ENCODE data around the gene NFU1.

NFU1 gene

GRCh38 chr2:69465513-69466456 lies 28.6 kb upstream of the NFU1 start:
- Histone ChIP-seq H2AFZ (ENCODE audit: low read depth, low read length) (no peak overlapping the region), H3K4me1 (ENCODE audit: control insufficient read depth, insufficient read depth, low read depth, low read length) (no peaks in the 10 kb centered on the region), H3K18ac (ENCODE audit: low read depth in 1 of 2, low read length in 2 of 2) (no peak overlapping the region), H3K27ac (ENCODE audit: low read length, poor library complexity, severe bottlenecking) (no peak overlapping the region), H3K9me3 (ENCODE audit: control insufficient read depth, low read length) (no peaks in the 10 kb centered on the region), H4K91ac (ENCODE audit: low read length) (no peak overlapping the region), H3K36me3 (ENCODE audit: control insufficient read depth in 1 of 2, insufficient read depth in 2 of 2, low read depth in 1 of 2, low read length in 2 of 2) (peaks cover 14 to 44% of the 10 kb centered on the region in 2 experiments), H2BK12ac (ENCODE audit: low read length in 2 of 2) (no peak overlapping the region), H2BK120ac (ENCODE audit: low read depth, low read length) (no peak overlapping the region), H2AK5ac (ENCODE audit: low read length, severe bottlenecking) (no peak overlapping the region), H3K4ac (ENCODE audit: low read depth in 1 of 2, low read length in 2 of 2) (no peak overlapping the region), H3K4me3 (ENCODE audit: insufficient read depth in 1 of 2, low read depth in 1 of 2, low read length in 2 of 2) (no peak overlapping the region), H3K4me2 (ENCODE audit: low read length, poor library complexity, severe bottlenecking) (no peak overlapping the region), H4K8ac (ENCODE audit: low read length) (no peak overlapping the region), H3K14ac (ENCODE audit: low read length in 2 of 2) (no peak overlapping the region), H3K79me1 (replicated peaks; ENCODE audit: low read length, poor library complexity, severe bottlenecking) (peaks cover 14% of the 10 kb centered on the region), H3K27me3 (ENCODE audit: control insufficient read depth in 1 of 2, insufficient read depth in 1 of 2, low read length in 2 of 2) (no peaks in the 10 kb centered on the region), H2BK5ac (ENCODE audit: low read depth, low read length, poor library complexity, severe bottlenecking) (no peak overlapping the region), H3K23ac (ENCODE audit: low read length in 2 of 2) (no peak overlapping the region), H3K9ac (ENCODE audit: low read length) (peak overlapping the region; percentile 57), H2BK15ac (ENCODE audit: low read depth, poor library complexity, severe bottlenecking) (no peak overlapping the region)
- DNase-seq: no peak
- 96% methylated on average over 14 of the region's 14 CpGs for WGBS

GRCh38 chr2:69464575-69464974 lies 27.3 kb upstream of the NFU1 start:
- DNase-seq: peak; percentile 77
- Histone ChIP-seq H3K9ac (ENCODE audit: low read length) (peak overlapping the region; percentile 57), H3K9me3 (ENCODE audit: control insufficient read depth, low read length) (no peaks in the 10 kb centered on the region), H3K36me3 (ENCODE audit: control insufficient read depth in 1 of 2, insufficient read depth in 2 of 2, low read depth in 1 of 2, low read length in 2 of 2) (peaks cover 14 to 41% of the 10 kb centered on the region in 2 experiments), H3K4me1 (ENCODE audit: control insufficient read depth, insufficient read depth, low read depth, low read length) (no peaks in the 10 kb centered on the region), H3K27me3 (ENCODE audit: control insufficient read depth in 1 of 2, insufficient read depth in 1 of 2, low read length in 2 of 2) (no peaks in the 10 kb centered on the region), H3K79me1 (replicated peaks; ENCODE audit: low read length, poor library complexity, severe bottlenecking) (peaks cover 14% of the 10 kb centered on the region), H2BK5ac (ENCODE audit: low read depth, low read length, poor library complexity, severe bottlenecking) (no peak overlapping the region), H4K91ac (ENCODE audit: low read length) (no peak overlapping the region), H3K4me2 (ENCODE audit: low read length, poor library complexity, severe bottlenecking) (no peak overlapping the region), H3K14ac (ENCODE audit: low read length in 2 of 2) (no peak overlapping the region), H2BK12ac (ENCODE audit: low read length in 2 of 2) (no peak overlapping the region), H3K23ac (ENCODE audit: low read length in 2 of 2) (no peak overlapping the region), H2BK15ac (ENCODE audit: low read depth, poor library complexity, severe bottlenecking) (no peak overlapping the region), H2AK5ac (ENCODE audit: low read length, severe bottlenecking) (no peak overlapping the region), H3K27ac (ENCODE audit: low read length, poor library complexity, severe bottlenecking) (no peak overlapping the region), H2AFZ (ENCODE audit: low read depth, low read length) (no peak overlapping the region), H3K4me3 (ENCODE audit: insufficient read depth in 1 of 2, low read depth in 1 of 2, low read length in 2 of 2) (no peak overlapping the region), H3K4ac (ENCODE audit: low read depth in 1 of 2, low read length in 2 of 2) (no peak overlapping the region), H3K18ac (ENCODE audit: low read depth in 1 of 2, low read length in 2 of 2) (no peak overlapping the region), H4K8ac (ENCODE audit: low read length) (no peak overlapping the region), H2BK120ac (ENCODE audit: low read depth, low read length) (no peak overlapping the region)
- WGBS: 90% methylated on average over 3 of the region's 3 CpGs

GRCh38 chr2:69462780-69463179 lies 25.5 kb upstream of the NFU1 start:
- no peak for DNase-seq
- Histone ChIP-seq H3K4me1 (ENCODE audit: control insufficient read depth, insufficient read depth, low read depth, low read length) (no peaks in the 10 kb centered on the region), H4K8ac (ENCODE audit: low read length) (no peak overlapping the region), H3K36me3 (ENCODE audit: control insufficient read depth in 1 of 2, insufficient read depth in 2 of 2, low read depth in 1 of 2, low read length in 2 of 2) (peaks cover 17 to 38% of the 10 kb centered on the region in 2 experiments), H3K18ac (ENCODE audit: low read depth in 1 of 2, low read length in 2 of 2) (no peak overlapping the region), H2BK15ac (ENCODE audit: low read depth, poor library complexity, severe bottlenecking) (no peak overlapping the region), H2BK12ac (ENCODE audit: low read length in 2 of 2) (no peak overlapping the region), H2AFZ (ENCODE audit: low read depth, low read length) (no peak overlapping the region), H3K4ac (ENCODE audit: low read depth in 1 of 2, low read length in 2 of 2) (no peak overlapping the region), H4K91ac (ENCODE audit: low read length) (no peak overlapping the region), H3K9me3 (ENCODE audit: control insufficient read depth, low read length) (no peaks in the 10 kb centered on the region), H3K9ac (ENCODE audit: low read length) (no peak overlapping the region), H3K23ac (ENCODE audit: low read length in 2 of 2) (no peak overlapping the region), H3K27me3 (ENCODE audit: control insufficient read depth in 1 of 2, insufficient read depth in 1 of 2, low read length in 2 of 2) (no peaks in the 10 kb centered on the region), H2AK5ac (ENCODE audit: low read length, severe bottlenecking) (no peak overlapping the region), H3K27ac (ENCODE audit: low read length, poor library complexity, severe bottlenecking) (no peak overlapping the region), H3K4me3 (ENCODE audit: insufficient read depth in 1 of 2, low read depth in 1 of 2, low read length in 2 of 2) (no peak overlapping the region), H2BK120ac (ENCODE audit: low read depth, low read length) (no peak overlapping the region), H3K79me1 (replicated peaks; ENCODE audit: low read length, poor library complexity, severe bottlenecking) (peaks cover 9% of the 10 kb centered on the region), H3K4me2 (ENCODE audit: low read length, poor library complexity, severe bottlenecking) (no peak overlapping the region), H2BK5ac (ENCODE audit: low read depth, low read length, poor library complexity, severe bottlenecking) (no peak overlapping the region), H3K14ac (ENCODE audit: low read length in 2 of 2) (no peak overlapping the region)
- WGBS: 90% methylated on average over 2 of the region's 3 CpGs

DNA sequence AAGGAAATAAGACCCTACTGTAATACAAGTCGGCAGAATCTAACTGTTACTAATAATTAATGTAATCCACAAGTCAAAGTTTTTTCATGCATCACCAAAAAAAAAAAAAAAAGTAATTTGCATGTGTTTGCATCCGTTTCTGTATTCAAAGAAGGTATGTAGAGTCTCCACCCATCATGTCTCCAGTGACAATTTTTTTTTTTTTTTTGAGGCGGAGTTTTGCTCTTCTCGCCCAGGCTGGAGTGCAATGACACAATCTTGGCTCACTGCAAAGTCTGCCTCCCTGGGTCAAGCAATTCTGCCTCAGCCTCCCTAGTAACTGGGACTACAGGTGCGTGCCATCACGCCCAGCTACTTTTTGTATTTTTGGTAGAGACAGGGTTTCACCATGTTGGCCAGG lies 24.2 kb upstream of the NFU1 start:
- H3K36me3 ChIP-seq (ENCODE audit: control insufficient read depth in 1 of 2, insufficient read depth in 2 of 2, low read depth in 1 of 2, low read length in 2 of 2): peaks cover 17 to 33% of the 10 kb centered on the region in 2 experiments
- H3K18ac ChIP-seq (ENCODE audit: low read depth in 1 of 2, low read length in 2 of 2): no peak overlapping the region
- H2BK120ac ChIP-seq (ENCODE audit: low read depth, low read length): no peak overlapping the region
- H2BK15ac ChIP-seq (ENCODE audit: low read depth, poor library complexity, severe bottlenecking): no peak overlapping the region
- H3K23ac ChIP-seq (ENCODE audit: low read length in 2 of 2): no peak overlapping the region
- H3K79me1 ChIP-seq (replicated peaks; ENCODE audit: low read length, poor library complexity, severe bottlenecking): peaks cover 9% of the 10 kb centered on the region
- no peak overlapping the region for H4K8ac ChIP-seq (ENCODE audit: low read length)
- H2BK12ac ChIP-seq (ENCODE audit: low read length in 2 of 2): no peak overlapping the region
- no peak overlapping the region for H4K91ac ChIP-seq (ENCODE audit: low read length)
- H3K9me3 ChIP-seq (ENCODE audit: control insufficient read depth, low read length): no peaks in the 10 kb centered on the region
- H2AFZ ChIP-seq (ENCODE audit: low read depth, low read length): no peak overlapping the region
- H2BK5ac ChIP-seq (ENCODE audit: low read depth, low read length, poor library complexity, severe bottlenecking): no peak overlapping the region
- H2AK5ac ChIP-seq (ENCODE audit: low read length, severe bottlenecking): no peak overlapping the region
- no peak for DNase-seq
- H3K4me2 ChIP-seq (ENCODE audit: low read length, poor library complexity, severe bottlenecking): no peak overlapping the region
- H3K27ac ChIP-seq (ENCODE audit: low read length, poor library complexity, severe bottlenecking): no peak overlapping the region
- H3K4ac ChIP-seq (ENCODE audit: low read depth in 1 of 2, low read length in 2 of 2): no peak overlapping the region
- no peaks in the 10 kb centered on the region for H3K27me3 ChIP-seq (ENCODE audit: control insufficient read depth in 1 of 2, insufficient read depth in 1 of 2, low read length in 2 of 2)
- no peak overlapping the region for H3K9ac ChIP-seq (ENCODE audit: low read length)
- no peak overlapping the region for H3K14ac ChIP-seq (ENCODE audit: low read length in 2 of 2)
- no peaks in the 10 kb centered on the region for H3K4me1 ChIP-seq (ENCODE audit: control insufficient read depth, insufficient read depth, low read depth, low read length)
- WGBS: 99% methylated on average over 6 of the region's 6 CpGs
- no peak overlapping the region for H3K4me3 ChIP-seq (ENCODE audit: insufficient read depth in 1 of 2, low read depth in 1 of 2, low read length in 2 of 2)

All from mesenchymal stem cell (in vitro differentiated cells and primary cell).